Psoas muscle (tissue), 8 donors: ENCODE results near the gene ZBED4. TPM values are rescaled to one million over a fixed set of nuclear protein-coding genes. Genes with fewer than 3 reads are reported as not detected.

ENCODE experiments used
- ATAC-seq, 4 donors: fragments of 200-7000 bp; cut with Tn5 transposase; one replicate each; pipeline ENCODE4 v1.9.1; 2020; ENCODE audit warnings: moderate library complexity in 3 of 4, mild to moderate bottlenecking in 2 of 4
- DNase-seq, 2 donors: peaks; one replicate each; pipeline ENCODE4 v3.0.0-alpha.2; 2020
- H3K27ac ChIP-seq: fragments of 200-600 bp; one replicate; pipeline ENCODE4 v1.8.0; 2022
- H3K27me3 ChIP-seq, 3 donors: fragments of 200-600 bp in 1 of 3; one replicate each; pipeline versions ENCODE4 v1.6.1 to v1.8.0; 2013 to 2022; ENCODE audit warnings: low read length in 2 of 3, mild to moderate bottlenecking in 2 of 3, moderate library complexity in 1 of 3; ENCODE audit not compliant: insufficient read depth in 3 of 3
- H3K36me3 ChIP-seq, 2 donors: fragments of 200-600 bp in 1 of 2; one replicate each; pipeline versions ENCODE4 v1.6.1 to v1.8.0; 2013 to 2022; ENCODE audit warnings: low read depth in 1 of 2, mild to moderate bottlenecking in 1 of 2, moderate library complexity in 1 of 2; ENCODE audit not compliant: insufficient read depth in 1 of 2
- H3K4me1 ChIP-seq: fragments of 200-600 bp; one replicate; pipeline ENCODE4 v1.8.0; 2022
- H3K4me3 ChIP-seq: fragments of 200-600 bp; one replicate; pipeline ENCODE4 v1.8.0; 2022; ENCODE audit warnings: mild to moderate bottlenecking
- H3K9me3 ChIP-seq: fragments of 200-600 bp; one replicate; pipeline ENCODE4 v1.8.0; 2022
- WGBS, 3 donors: extraction: QIAGEN DNeasy Blood & Tissue Kit; methylation state at CpG; one replicate each; pipeline versions ENCODE4 v1.1.6 to v1.1.7; 2013; 5-methylcytosine and 5-hydroxymethylcytosine counted together
- intact Hi-C, 2 donors: fragments of 100-400 bp; cut with DNase I; formaldehyde crosslinking; loops; one replicate each; pipeline versions ENCODE4 v1.11.0 to v1.14.2; 2022
- polyA plus RNA-seq, 3 donors: library from polyadenylated mRNA; stranded (reverse); fragments of 200-250 nt; gene quantifications; one replicate each; pipeline ENCODE4 v1.2.3, GENCODE V29; 2013
- total RNA-seq, 4 donors: library from RNA; stranded (reverse); fragmentation: NEBNext Ultra II Directional in 2 of 4; extraction: Animal tissue kit (Norgen Biotek cat#: 25700) in 2 of 4; gene quantifications; one replicate each; pipeline versions ENCODE4 v1.2.1 to v1.2.4, GENCODE V29; 2021 to 2023
- TF ChIP-seq, protein P1 (sequence below): fragments of 200-600 bp; IDR thresholded peaks from one replicate; pipeline ENCODE4 v1.8.0; 2022; ENCODE audit warnings: antibody characterized with exemption
- donor health status: healthy with polysubstance abuse.
- donor health status: DM: no; HTN: no; CAD: no; lungs with moderate emphysema.
- donor health status: Bipolar disorder and iron deficiency.
- donor health status: healthy.
- donor health status: DM: yes; HTN: yes; CAD: no.
- donor health status: DM: no; HTN: no; CAD: no.
- donor health status: DM: no; HTN: no; CAD: no.
- donor health status: DM: yes; HTN: yes; CAD: no.

The ZBED4 gene
- total and polyA plus RNA-seq, 7 donors, result 3.3 to 17.9 (median 8.3) TPM

GRCh38 chr22:49858827-49859226 lies 5.2 kb downstream of the ZBED4 start:
- WGBS, 3 donors, result 80 to 91% (median 89%) methylated on average over 13 to 14 of the region's 14 CpGs

DNA sequence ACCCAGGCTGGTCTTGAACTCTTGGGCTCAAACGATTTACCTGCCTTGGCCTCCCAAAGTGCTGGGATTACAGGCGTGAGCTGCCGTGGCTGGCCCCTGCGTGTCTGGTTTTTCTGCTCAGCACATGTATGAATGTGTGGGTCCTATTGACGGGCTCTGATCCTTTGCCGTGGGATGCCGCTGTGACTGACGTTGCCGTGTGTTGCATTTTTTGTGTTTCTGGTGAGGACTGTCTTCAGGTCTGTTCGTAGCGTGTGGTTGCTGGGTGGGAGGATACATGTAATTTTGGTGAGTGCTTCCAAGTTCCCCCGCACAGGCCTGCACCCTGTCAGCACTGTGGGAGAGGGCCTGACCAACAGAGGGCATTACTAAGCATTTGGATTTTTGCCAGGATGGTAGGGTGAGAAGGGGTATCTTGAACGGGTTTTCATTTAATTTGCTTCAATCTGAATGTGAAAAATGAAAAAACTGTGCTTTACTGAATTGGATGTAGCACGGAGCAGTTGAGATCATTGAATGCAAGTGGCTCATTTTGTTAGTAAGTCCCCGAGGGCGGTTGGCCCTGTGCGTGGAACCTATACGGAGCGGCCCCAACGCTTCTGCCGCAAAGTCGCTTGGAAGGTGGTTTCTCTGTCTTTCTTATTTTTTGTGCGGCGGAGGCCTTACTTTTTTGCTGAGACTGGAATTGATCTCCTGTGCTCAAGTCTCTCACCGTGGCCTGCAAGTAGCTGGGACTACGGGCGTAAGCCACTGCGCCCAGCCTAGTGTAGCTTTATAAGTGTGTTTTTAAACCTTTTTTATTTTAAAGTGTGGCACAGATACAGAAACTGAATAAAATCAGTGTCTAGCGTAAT lies 8.2 kb downstream of the ZBED4 start:
- no peak for ATAC-seq
- 91 to 93% (median 92%) methylated on average over 29 of the region's 29 CpGs for WGBS, 3 donors
- no peak for DNase-seq

More at GRCh38 chr22:49858827-49859226, 5.2 kb downstream of the ZBED4 start:
- peaks cover 16% of the 10 kb centered on the region for H3K4me1 ChIP-seq
- no peaks in the 10 kb centered on the region for H3K36me3 ChIP-seq
- H3K9me3 ChIP-seq, result no peaks in the 10 kb centered on the region
- no peaks in the 10 kb centered on the region for H3K27me3 ChIP-seq
- no peak overlapping the region for H3K27ac ChIP-seq
- intact Hi-C loops, result loop anchor here in 1 of 2 donors (10.0 kb wide), 1 partner anchor 56 kb away; the partner anchor contains the start of genes ALG12 and CRELD2
- no peak overlapping the region for H3K4me3 ChIP-seq
- ATAC-seq (no peak), DNase-seq (no peak)
- TF ChIP-seq, protein P1, sequence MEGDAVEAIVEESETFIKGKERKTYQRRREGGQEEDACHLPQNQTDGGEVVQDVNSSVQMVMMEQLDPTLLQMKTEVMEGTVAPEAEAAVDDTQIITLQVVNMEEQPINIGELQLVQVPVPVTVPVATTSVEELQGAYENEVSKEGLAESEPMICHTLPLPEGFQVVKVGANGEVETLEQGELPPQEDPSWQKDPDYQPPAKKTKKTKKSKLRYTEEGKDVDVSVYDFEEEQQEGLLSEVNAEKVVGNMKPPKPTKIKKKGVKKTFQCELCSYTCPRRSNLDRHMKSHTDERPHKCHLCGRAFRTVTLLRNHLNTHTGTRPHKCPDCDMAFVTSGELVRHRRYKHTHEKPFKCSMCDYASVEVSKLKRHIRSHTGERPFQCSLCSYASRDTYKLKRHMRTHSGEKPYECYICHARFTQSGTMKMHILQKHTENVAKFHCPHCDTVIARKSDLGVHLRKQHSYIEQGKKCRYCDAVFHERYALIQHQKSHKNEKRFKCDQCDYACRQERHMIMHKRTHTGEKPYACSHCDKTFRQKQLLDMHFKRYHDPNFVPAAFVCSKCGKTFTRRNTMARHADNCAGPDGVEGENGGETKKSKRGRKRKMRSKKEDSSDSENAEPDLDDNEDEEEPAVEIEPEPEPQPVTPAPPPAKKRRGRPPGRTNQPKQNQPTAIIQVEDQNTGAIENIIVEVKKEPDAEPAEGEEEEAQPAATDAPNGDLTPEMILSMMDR, result no peak

GRCh38 chr22:49862496-49862776 lies 8.8 kb downstream of the ZBED4 start:
- Histone ChIP-seq H3K27me3 (no peaks in the 10 kb centered on the region), H3K9me3 (peaks cover 19% of the 10 kb centered on the region), H3K4me1 (no peaks in the 10 kb centered on the region), H3K36me3 (no peaks in the 10 kb centered on the region), H3K4me3 (no peak overlapping the region), H3K27ac (no peak overlapping the region)
- TF ChIP-seq, protein P1, result no peak
- 91 to 98% (median 93%) methylated on average over 3 to 5 of the region's 5 CpGs for WGBS, 3 donors
- intact Hi-C loops, result no loop called here
- ATAC-seq, result no peak
- DNase-seq, result no peak

More for the DNA sequence above, 8.2 kb downstream of the ZBED4 start:
- Histone ChIP-seq H3K9me3 (peaks cover 13% of the 10 kb centered on the region), H3K27me3 (no peaks in the 10 kb centered on the region), H3K4me1 (no peaks in the 10 kb centered on the region), H3K4me3 (no peak overlapping the region), H3K36me3 (no peaks in the 10 kb centered on the region), H3K27ac (no peak overlapping the region)
- intact Hi-C loops, result no loop called here
- TF ChIP-seq, protein P1, result no peak

GRCh38 chr22:49863931-49864330 lies 10.3 kb downstream of the ZBED4 start:
- intact Hi-C loops, result no loop called here
- ATAC-seq (no peak), DNase-seq (no peak)
- Histone ChIP-seq H3K4me1 (no peaks in the 10 kb centered on the region), H3K36me3 (no peaks in the 10 kb centered on the region), H3K27me3 (no peaks in the 10 kb centered on the region), H3K9me3 (peaks cover 19% of the 10 kb centered on the region), H3K4me3 (no peak overlapping the region), H3K27ac (no peak overlapping the region)
- 69 to 74% (median 73%) methylated on average over 7 of the region's 7 CpGs for WGBS, 3 donors
- TF ChIP-seq, protein P1, result no peak
